GM12873 (cell line): ENCODE measurements around the gene GPX5.

Source experiments
- CTCF ChIP-seq: IDR thresholded peaks from 2 replicates; pipeline ENCODE4 v1.5.1; 2012; ENCODE audit warnings: low read depth, mild to moderate bottlenecking, moderate library complexity, low read length, control low read depth; ENCODE audit not compliant: insufficient read depth; ENCODE audit errors: missing control alignments

Gene GPX5, protein sequence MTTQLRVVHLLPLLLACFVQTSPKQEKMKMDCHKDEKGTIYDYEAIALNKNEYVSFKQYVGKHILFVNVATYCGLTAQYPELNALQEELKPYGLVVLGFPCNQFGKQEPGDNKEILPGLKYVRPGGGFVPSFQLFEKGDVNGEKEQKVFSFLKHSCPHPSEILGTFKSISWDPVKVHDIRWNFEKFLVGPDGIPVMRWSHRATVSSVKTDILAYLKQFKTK

DNA sequence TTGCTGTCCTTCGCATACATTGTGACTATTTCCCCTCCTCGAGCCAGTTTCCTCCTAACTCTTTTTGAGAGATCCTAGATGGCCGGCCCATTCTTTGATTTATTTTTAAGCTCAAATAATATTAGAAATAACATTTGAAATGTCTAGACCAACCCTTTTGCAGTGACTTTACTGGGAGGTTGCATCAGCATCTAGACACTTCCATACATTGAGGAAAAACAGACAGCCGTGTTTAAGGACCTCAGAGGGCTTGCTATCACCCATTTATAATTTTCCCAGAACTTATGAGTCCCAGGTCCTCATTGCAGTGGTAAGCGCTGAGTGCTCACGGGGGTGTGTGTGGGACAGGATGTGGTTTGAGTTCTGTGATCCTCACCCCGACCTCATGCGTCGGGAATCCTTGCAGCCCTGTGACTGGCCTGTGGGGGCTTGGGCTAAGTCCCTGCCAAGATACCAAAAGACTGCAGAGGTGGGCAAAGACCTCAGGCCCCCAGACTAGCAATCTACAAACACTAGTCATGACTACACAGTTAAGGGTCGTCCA is at the start of gene GPX5:
Gene GPX5, plus strand, starts transcription at position 386 of the 544 bp plus-strand sequence. Its CDS starts 133 bp downstream, at position 519.
- TF ChIP-seq CTCF: no peak

- TF ChIP-seq CTCF: no peak
Observed at GRCh38 chr6:28478518-28478917, 47.2 kb upstream of the GPX5 start.

DNA sequence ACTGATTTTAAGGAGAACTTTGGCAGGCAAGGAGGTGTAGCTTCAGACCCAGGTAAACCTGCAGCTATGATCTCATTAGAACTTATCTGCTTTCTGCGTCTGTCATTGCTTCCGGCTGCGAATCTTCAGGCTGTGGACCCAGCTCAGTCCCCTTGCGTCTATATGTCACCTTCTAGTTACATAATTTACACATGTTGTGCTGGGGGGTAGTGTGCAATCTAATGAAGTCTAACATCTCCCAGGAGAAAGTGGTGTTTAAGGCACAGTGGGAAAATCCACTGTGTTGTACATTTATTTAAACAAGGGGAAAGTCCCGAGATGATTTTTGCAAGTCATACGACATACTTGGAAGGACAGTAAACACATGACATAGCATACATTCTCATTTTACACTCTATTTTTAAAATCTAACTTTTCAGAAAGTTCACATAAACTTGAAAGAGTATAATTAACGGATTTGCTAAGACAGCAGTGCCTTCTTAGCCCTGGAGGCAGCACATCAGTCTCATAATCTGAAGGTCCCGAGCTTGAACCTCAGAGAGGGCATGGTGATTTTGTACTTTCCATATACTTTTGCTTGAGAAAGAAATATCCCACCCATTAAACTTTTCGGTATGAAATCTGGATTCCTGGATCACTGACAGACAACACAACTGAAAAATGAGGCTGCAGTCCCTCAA is 45.3 kb upstream of the GPX5 start:
- TF ChIP-seq CTCF: no peak

GRCh38 chr6:28485482-28485881 is 40.2 kb upstream of the GPX5 start:
- no peak for TF ChIP-seq CTCF

- no peak for TF ChIP-seq CTCF
Observed at GRCh38 chr6:28486533-28486932, 39.1 kb upstream of the GPX5 start.

- no peak for TF ChIP-seq CTCF
Observed at GRCh38 chr6:28486988-28487742, 38.5 kb upstream of the GPX5 start.

- TF ChIP-seq CTCF: no peak
Observed at GRCh38 chr6:28488916-28489365, 36.7 kb upstream of the GPX5 start.
